Measurements from ENCODE around the gene UPK1A. TPM values are rescaled to one million over a fixed set of nuclear protein-coding genes. Genes with fewer than 3 reads are reported as not detected.
A peak's percentile ranks its signal among the peaks of the same experiment; 100 is the strongest.

The UPK1A gene
- total and polyA plus RNA-seq, 9 of the 15 experiments (the other 6 are each of a cell fraction or from before 2014, with no cell fraction given): 0.06 to 0.13 TPM; not detected in 7

DNA sequence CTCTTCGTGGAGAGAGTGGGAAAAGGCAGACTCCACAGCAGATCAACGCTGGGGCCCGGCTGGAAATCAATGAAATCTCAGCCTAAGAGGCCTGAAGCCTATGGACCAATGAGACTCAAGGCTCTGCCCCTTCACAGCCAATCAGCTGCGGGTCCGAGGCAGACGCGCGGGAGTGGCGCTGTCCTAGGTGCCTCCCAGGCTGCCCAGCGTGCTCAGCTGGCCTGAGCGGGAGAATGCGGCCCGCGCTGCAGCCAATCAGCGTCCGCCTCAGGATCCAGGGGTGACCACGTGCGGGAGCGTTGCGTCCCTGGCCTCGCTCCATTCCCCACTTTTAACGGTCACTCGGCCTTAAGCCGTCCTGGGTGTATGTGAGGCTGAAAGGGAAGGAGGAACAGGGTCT is 37.9 kb downstream of the UPK1A start, which contains the start of gene ZBTB32 (continued):
- TF ChIP-seq ZFPM2 (CRISPR knock-in tag; IDR thresholded peaks at IDR 0.05) (no peak), SOX6 (IDR thresholded peaks at IDR 0.05) (no peak), RCOR1 (IDR thresholded peaks at IDR 0.05; ENCODE audit: borderline replicate concordance in 1 of 2, low read depth in 2 of 2, low read length in 2 of 2) (peak; percentile 75 to 100; a peak in 3 of 4 replicates), TAF15 (IDR thresholded peaks at IDR 0.05; ENCODE audit: low read depth, low read length) (no peak), ZFP36 (IDR thresholded peaks at IDR 0.05; ENCODE audit: low read depth, low read length, partially characterized antibody) (no peak), ZNF23 (CRISPR knock-in tag; IDR thresholded peaks at IDR 0.05) (no peak), NR2C2 (CRISPR knock-in tag; IDR thresholded peaks at IDR 0.05) (peak; percentile 65), NR2C2 (tag; IDR thresholded peaks at IDR 0.05) (no peak)
- TF ChIP-seq, protein P1, sequence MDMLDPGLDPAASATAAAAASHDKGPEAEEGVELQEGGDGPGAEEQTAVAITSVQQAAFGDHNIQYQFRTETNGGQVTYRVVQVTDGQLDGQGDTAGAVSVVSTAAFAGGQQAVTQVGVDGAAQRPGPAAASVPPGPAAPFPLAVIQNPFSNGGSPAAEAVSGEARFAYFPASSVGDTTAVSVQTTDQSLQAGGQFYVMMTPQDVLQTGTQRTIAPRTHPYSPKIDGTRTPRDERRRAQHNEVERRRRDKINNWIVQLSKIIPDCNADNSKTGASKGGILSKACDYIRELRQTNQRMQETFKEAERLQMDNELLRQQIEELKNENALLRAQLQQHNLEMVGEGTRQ (CRISPR knock-in tag; IDR thresholded peaks at IDR 0.05): peak; percentile 74
- TF ChIP-seq, protein P2, sequence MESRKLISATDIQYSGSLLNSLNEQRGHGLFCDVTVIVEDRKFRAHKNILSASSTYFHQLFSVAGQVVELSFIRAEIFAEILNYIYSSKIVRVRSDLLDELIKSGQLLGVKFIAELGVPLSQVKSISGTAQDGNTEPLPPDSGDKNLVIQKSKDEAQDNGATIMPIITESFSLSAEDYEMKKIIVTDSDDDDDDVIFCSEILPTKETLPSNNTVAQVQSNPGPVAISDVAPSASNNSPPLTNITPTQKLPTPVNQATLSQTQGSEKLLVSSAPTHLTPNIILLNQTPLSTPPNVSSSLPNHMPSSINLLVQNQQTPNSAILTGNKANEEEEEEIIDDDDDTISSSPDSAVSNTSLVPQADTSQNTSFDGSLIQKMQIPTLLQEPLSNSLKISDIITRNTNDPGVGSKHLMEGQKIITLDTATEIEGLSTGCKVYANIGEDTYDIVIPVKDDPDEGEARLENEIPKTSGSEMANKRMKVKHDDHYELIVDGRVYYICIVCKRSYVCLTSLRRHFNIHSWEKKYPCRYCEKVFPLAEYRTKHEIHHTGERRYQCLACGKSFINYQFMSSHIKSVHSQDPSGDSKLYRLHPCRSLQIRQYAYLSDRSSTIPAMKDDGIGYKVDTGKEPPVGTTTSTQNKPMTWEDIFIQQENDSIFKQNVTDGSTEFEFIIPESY (CRISPR knock-in tag; IDR thresholded peaks at IDR 0.05): peak; percentile 60; the same call in 1 of the 2 replicates
- TF ChIP-seq, protein P3, sequence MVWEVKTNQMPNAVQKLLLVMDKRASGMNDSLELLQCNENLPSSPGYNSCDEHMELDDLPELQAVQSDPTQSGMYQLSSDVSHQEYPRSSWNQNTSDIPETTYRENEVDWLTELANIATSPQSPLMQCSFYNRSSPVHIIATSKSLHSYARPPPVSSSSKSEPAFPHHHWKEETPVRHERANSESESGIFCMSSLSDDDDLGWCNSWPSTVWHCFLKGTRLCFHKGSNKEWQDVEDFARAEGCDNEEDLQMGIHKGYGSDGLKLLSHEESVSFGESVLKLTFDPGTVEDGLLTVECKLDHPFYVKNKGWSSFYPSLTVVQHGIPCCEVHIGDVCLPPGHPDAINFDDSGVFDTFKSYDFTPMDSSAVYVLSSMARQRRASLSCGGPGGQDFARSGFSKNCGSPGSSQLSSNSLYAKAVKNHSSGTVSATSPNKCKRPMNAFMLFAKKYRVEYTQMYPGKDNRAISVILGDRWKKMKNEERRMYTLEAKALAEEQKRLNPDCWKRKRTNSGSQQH (CRISPR knock-in tag; IDR thresholded peaks at IDR 0.05): no peak
- TF ChIP-seq, protein P4, sequence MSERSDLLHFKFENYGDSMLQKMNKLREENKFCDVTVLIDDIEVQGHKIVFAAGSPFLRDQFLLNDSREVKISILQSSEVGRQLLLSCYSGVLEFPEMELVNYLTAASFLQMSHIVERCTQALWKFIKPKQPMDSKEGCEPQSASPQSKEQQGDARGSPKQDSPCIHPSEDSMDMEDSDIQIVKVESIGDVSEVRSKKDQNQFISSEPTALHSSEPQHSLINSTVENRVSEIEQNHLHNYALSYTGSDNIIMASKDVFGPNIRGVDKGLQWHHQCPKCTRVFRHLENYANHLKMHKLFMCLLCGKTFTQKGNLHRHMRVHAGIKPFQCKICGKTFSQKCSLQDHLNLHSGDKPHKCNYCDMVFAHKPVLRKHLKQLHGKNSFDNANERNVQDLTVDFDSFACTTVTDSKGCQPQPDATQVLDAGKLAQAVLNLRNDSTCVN (CRISPR knock-in tag; IDR thresholded peaks at IDR 0.05): no peak
- TF ChIP-seq, protein P5, sequence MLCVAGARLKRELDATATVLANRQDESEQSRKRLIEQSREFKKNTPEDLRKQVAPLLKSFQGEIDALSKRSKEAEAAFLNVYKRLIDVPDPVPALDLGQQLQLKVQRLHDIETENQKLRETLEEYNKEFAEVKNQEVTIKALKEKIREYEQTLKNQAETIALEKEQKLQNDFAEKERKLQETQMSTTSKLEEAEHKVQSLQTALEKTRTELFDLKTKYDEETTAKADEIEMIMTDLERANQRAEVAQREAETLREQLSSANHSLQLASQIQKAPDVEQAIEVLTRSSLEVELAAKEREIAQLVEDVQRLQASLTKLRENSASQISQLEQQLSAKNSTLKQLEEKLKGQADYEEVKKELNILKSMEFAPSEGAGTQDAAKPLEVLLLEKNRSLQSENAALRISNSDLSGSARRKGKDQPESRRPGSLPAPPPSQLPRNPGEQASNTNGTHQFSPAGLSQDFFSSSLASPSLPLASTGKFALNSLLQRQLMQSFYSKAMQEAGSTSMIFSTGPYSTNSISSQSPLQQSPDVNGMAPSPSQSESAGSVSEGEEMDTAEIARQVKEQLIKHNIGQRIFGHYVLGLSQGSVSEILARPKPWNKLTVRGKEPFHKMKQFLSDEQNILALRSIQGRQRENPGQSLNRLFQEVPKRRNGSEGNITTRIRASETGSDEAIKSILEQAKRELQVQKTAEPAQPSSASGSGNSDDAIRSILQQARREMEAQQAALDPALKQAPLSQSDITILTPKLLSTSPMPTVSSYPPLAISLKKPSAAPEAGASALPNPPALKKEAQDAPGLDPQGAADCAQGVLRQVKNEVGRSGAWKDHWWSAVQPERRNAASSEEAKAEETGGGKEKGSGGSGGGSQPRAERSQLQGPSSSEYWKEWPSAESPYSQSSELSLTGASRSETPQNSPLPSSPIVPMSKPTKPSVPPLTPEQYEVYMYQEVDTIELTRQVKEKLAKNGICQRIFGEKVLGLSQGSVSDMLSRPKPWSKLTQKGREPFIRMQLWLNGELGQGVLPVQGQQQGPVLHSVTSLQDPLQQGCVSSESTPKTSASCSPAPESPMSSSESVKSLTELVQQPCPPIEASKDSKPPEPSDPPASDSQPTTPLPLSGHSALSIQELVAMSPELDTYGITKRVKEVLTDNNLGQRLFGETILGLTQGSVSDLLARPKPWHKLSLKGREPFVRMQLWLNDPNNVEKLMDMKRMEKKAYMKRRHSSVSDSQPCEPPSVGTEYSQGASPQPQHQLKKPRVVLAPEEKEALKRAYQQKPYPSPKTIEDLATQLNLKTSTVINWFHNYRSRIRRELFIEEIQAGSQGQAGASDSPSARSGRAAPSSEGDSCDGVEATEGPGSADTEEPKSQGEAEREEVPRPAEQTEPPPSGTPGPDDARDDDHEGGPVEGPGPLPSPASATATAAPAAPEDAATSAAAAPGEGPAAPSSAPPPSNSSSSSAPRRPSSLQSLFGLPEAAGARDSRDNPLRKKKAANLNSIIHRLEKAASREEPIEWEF (CRISPR knock-in tag; IDR thresholded peaks at IDR 0.05): no peak
- TF ChIP-seq, protein P6, sequence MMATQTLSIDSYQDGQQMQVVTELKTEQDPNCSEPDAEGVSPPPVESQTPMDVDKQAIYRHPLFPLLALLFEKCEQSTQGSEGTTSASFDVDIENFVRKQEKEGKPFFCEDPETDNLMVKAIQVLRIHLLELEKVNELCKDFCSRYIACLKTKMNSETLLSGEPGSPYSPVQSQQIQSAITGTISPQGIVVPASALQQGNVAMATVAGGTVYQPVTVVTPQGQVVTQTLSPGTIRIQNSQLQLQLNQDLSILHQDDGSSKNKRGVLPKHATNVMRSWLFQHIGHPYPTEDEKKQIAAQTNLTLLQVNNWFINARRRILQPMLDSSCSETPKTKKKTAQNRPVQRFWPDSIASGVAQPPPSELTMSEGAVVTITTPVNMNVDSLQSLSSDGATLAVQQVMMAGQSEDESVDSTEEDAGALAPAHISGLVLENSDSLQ (IDR thresholded peaks at IDR 0.05): no peak; the same call in 1 of the 2 replicates
- TF ChIP-seq, protein P7, sequence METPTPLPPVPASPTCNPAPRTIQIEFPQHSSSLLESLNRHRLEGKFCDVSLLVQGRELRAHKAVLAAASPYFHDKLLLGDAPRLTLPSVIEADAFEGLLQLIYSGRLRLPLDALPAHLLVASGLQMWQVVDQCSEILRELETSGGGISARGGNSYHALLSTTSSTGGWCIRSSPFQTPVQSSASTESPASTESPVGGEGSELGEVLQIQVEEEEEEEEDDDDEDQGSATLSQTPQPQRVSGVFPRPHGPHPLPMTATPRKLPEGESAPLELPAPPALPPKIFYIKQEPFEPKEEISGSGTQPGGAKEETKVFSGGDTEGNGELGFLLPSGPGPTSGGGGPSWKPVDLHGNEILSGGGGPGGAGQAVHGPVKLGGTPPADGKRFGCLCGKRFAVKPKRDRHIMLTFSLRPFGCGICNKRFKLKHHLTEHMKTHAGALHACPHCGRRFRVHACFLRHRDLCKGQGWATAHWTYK (CRISPR knock-in tag; IDR thresholded peaks at IDR 0.05): no peak

Data from K562 (cell line).